Measurements from ENCODE around the gene CLBA1. TPM values are rescaled to one million over a fixed set of nuclear protein-coding genes. Genes with fewer than 3 reads are reported as not detected.
"Not testable (repeated sequence)": the region's sequence is repeated elsewhere in the genome, so short reads cannot be mapped to it uniquely, and the experiment has no call there.

Gene CLBA1
- total and polyA plus RNA-seq, 5 donors, result 1.8 to 4.2 (median 3.1) TPM

- H3K4me3 ChIP-seq (ENCODE audit: low read length); H3K27me3 ChIP-seq (ENCODE audit: control insufficient read depth, insufficient read depth); H3K27ac ChIP-seq (ENCODE audit: low read length); H3K4me1 ChIP-seq (ENCODE audit: control insufficient read depth, insufficient read depth, low read length); ATAC-seq; H3K9me3 ChIP-seq (ENCODE audit: control insufficient read depth, low read length); intact Hi-C loops (cut with DNase I): not testable (repeated sequence)
- DNase-seq, result peak in 2 of 3 donors; percentile 27 to 38
- WGBS, result 95% methylated on average over 24 of the region's 24 CpGs
These were observed 36.1 kb upstream of the CLBA1 start for GRCh38 chr14:104949406-104949955.

- H3K4me3 ChIP-seq (ENCODE audit: low read length), result no peak overlapping the region
- no peaks in the 10 kb centered on the region for H3K4me1 ChIP-seq (ENCODE audit: control insufficient read depth, insufficient read depth, low read length)
- intact Hi-C loops (cut with DNase I), result no loop called here
- no peak overlapping the region for H3K27ac ChIP-seq (ENCODE audit: low read length)
- WGBS, result 88% methylated on average over 17 of the region's 17 CpGs
- ATAC-seq (no peak), DNase-seq (peak in 2 of 3 donors; percentile 26 to 28)
- H3K27me3 ChIP-seq (ENCODE audit: control insufficient read depth, insufficient read depth), result no peaks in the 10 kb centered on the region
- no peaks in the 10 kb centered on the region for H3K9me3 ChIP-seq (ENCODE audit: control insufficient read depth, low read length)
These were observed 35.6 kb upstream of the CLBA1 start for GRCh38 chr14:104950021-104950420.

GRCh38 chr14:104950701-104951100 is 34.9 kb upstream of the CLBA1 start:
- H3K9me3 ChIP-seq (ENCODE audit: control insufficient read depth, low read length); intact Hi-C loops (cut with DNase I); H3K4me1 ChIP-seq (ENCODE audit: control insufficient read depth, insufficient read depth, low read length); H3K27ac ChIP-seq (ENCODE audit: low read length); H3K27me3 ChIP-seq (ENCODE audit: control insufficient read depth, insufficient read depth); ATAC-seq; H3K4me3 ChIP-seq (ENCODE audit: low read length): not testable (repeated sequence)
- WGBS, result 85% methylated on average over 11 of the region's 15 CpGs
- DNase-seq, result peak in 1 of 3 donors; percentile 9

- DNase-seq, result peak in 2 of 3 donors; percentile 26 to 39
- ATAC-seq; H3K9me3 ChIP-seq (ENCODE audit: control insufficient read depth, low read length); intact Hi-C loops (cut with DNase I); H3K27me3 ChIP-seq (ENCODE audit: control insufficient read depth, insufficient read depth); H3K4me3 ChIP-seq (ENCODE audit: low read length); H3K4me1 ChIP-seq (ENCODE audit: control insufficient read depth, insufficient read depth, low read length); H3K27ac ChIP-seq (ENCODE audit: low read length): not testable (repeated sequence)
- WGBS, result 84% methylated on average over 27 of the region's 28 CpGs
These were observed 33.5 kb upstream of the CLBA1 start for GRCh38 chr14:104951863-104952657.

- peak in 2 of 3 donors; percentile 11 to 33 for DNase-seq
- WGBS, result 89% methylated on average over 13 of the region's 13 CpGs
- intact Hi-C loops (cut with DNase I), result no loop called here
These were observed 32.5 kb upstream of the CLBA1 start for GRCh38 chr14:104953097-104953496.

GRCh38 chr14:104953896-104954656 is 31.5 kb upstream of the CLBA1 start:
- 87% methylated on average over 26 of the region's 26 CpGs for WGBS
- intact Hi-C loops (cut with DNase I), result no loop called here
- peak in 2 of 3 donors; percentile 24 to 39 for DNase-seq
- ATAC-seq, result peak in 1 of 2 donors; percentile 40
- no peaks in the 10 kb centered on the region for H3K4me1 ChIP-seq (ENCODE audit: control insufficient read depth, insufficient read depth, low read length)
- no peaks in the 10 kb centered on the region for H3K9me3 ChIP-seq (ENCODE audit: control insufficient read depth, low read length)
- H3K27ac ChIP-seq (ENCODE audit: low read length), result no peak overlapping the region
- H3K4me3 ChIP-seq (ENCODE audit: low read length), result no peak overlapping the region
- H3K27me3 ChIP-seq (ENCODE audit: control insufficient read depth, insufficient read depth), result no peaks in the 10 kb centered on the region

More at GRCh38 chr14:104953097-104953496, 32.5 kb upstream of the CLBA1 start:
- H3K27ac ChIP-seq (ENCODE audit: low read length), result no peak overlapping the region
- H3K4me3 ChIP-seq (ENCODE audit: low read length), result no peak overlapping the region
- H3K27me3 ChIP-seq (ENCODE audit: control insufficient read depth, insufficient read depth), result no peaks in the 10 kb centered on the region
- H3K9me3 ChIP-seq (ENCODE audit: control insufficient read depth, low read length), result no peaks in the 10 kb centered on the region
- H3K4me1 ChIP-seq (ENCODE audit: control insufficient read depth, insufficient read depth, low read length), result no peaks in the 10 kb centered on the region
- no peak for ATAC-seq

- DNase-seq (peak in 2 of 3 donors; percentile 14 to 21), ATAC-seq (no peak)
- Histone ChIP-seq H3K4me1 (ENCODE audit: control insufficient read depth, insufficient read depth, low read length) (no peaks in the 10 kb centered on the region), H3K9me3 (ENCODE audit: control insufficient read depth, low read length) (no peaks in the 10 kb centered on the region), H3K27me3 (ENCODE audit: control insufficient read depth, insufficient read depth) (no peaks in the 10 kb centered on the region), H3K27ac (ENCODE audit: low read length) (no peak overlapping the region), H3K4me3 (ENCODE audit: low read length) (no peak overlapping the region)
- 83% methylated on average over 13 of the region's 13 CpGs for WGBS
- intact Hi-C loops (cut with DNase I), result no loop called here
These were observed 30.7 kb upstream of the CLBA1 start for GRCh38 chr14:104954746-104955395.

GRCh38 chr14:104955396-104955770 is 30.2 kb upstream of the CLBA1 start:
- WGBS, result 91% methylated on average over 3 of the region's 3 CpGs
- intact Hi-C loops (cut with DNase I), result no loop called here
- no peaks in the 10 kb centered on the region for H3K9me3 ChIP-seq (ENCODE audit: control insufficient read depth, low read length)
- DNase-seq, result peak in 1 of 3 donors; percentile 0
- no peak overlapping the region for H3K27ac ChIP-seq (ENCODE audit: low read length)
- H3K27me3 ChIP-seq (ENCODE audit: control insufficient read depth, insufficient read depth), result no peaks in the 10 kb centered on the region
- H3K4me3 ChIP-seq (ENCODE audit: low read length), result no peak overlapping the region
- H3K4me1 ChIP-seq (ENCODE audit: control insufficient read depth, insufficient read depth, low read length), result no peaks in the 10 kb centered on the region
- peak in 1 of 2 donors; percentile 39 for ATAC-seq

GRCh38 chr14:104956290-104956890 is 29.2 kb upstream of the CLBA1 start:
- intact Hi-C loops (cut with DNase I), result no loop called here
- Histone ChIP-seq H3K4me1 (ENCODE audit: control insufficient read depth, insufficient read depth, low read length) (no peaks in the 10 kb centered on the region), H3K27me3 (ENCODE audit: control insufficient read depth, insufficient read depth) (no peaks in the 10 kb centered on the region), H3K9me3 (ENCODE audit: control insufficient read depth, low read length) (no peaks in the 10 kb centered on the region), H3K27ac (ENCODE audit: low read length) (no peak overlapping the region), H3K4me3 (ENCODE audit: low read length) (no peak overlapping the region)
- WGBS, result 83% methylated on average over 14 of the region's 14 CpGs
- DNase-seq (peak in 2 of 3 donors; percentile 20 to 46), ATAC-seq (peak in 1 of 2 donors; percentile 14)

All from right cardiac atrium (tissue), 5 donors.